SK-N-SH (cell line): ENCODE data around the gene TMCO4. TPM values are rescaled to one million over a fixed set of nuclear protein-coding genes. Genes with fewer than 3 reads are reported as not detected.
A peak's percentile ranks its signal among the peaks of the same experiment; 100 is the strongest.

Experiments
- CTCF ChIA-PET: fragments of 300-600, 350-600 bp; formaldehyde crosslinking; extraction: SDS; loops from one replicate; lab custom pipeline; 2021; lab: Yijun Ruan, JAX
- POLR2A ChIA-PET: fragments of 350-600 bp; sonication (Branson Sonifier 250); formaldehyde crosslinking; extraction: SDS; loops from one replicate; lab custom pipeline; 2020; ENCODE audit warnings: antibody characterized with exemption, inconsistent platforms; lab: Yijun Ruan, JAX
- DNase-seq: peaks from one replicate; pipeline ENCODE4 v3.0.0; 2012
- H2AFZ ChIP-seq: fragments of 200-600 bp; sonication (generic); 2 replicates; pipeline ENCODE4 v1.8.1; 2016; ENCODE audit warnings: antibody characterized with exemption, mild to moderate bottlenecking, low read depth
- H3F3A ChIP-seq: fragments of 200-600 bp; sonication (generic); replicated peaks from 2 replicates; pipeline ENCODE3; 2016; ENCODE audit warnings: antibody characterized with exemption, mild to moderate bottlenecking; ENCODE audit not compliant: insufficient read depth
- H3K27ac ChIP-seq, 2 experiments: fragments of 200-500 bp in 1 of 2; fragments of 200-600 bp in 1 of 2; sonication (Bioruptor generic) in 1 of 2; sonication (generic), shearing (Covaris generic) in 1 of 2; 2 replicates each; pipeline versions ENCODE4 v1.5.1 to v1.6.1; 2014 to 2016; ENCODE audit warnings: low read depth in 2 of 2, inconsistent platforms in 1 of 2, low read length in 1 of 2, mild to moderate bottlenecking in 1 of 2, mixed read lengths in 1 of 2
- H3K27me3 ChIP-seq: fragments of 200-600 bp; sonication (generic), shearing (Covaris generic); 2 replicates; pipeline ENCODE4 v1.6.1; 2016; ENCODE audit warnings: mixed run types; ENCODE audit not compliant: insufficient read depth
- H3K36me3 ChIP-seq, 2 experiments: fragments of 200-500 bp in 1 of 2; fragments of 200-600 bp in 1 of 2; sonication (Bioruptor generic) in 1 of 2; sonication (generic) in 1 of 2; replicated peaks in 1 of 2; 2 replicates each; pipeline versions ENCODE3 to v1.5.1; 2014 to 2016; ENCODE audit warnings: low read length in 1 of 2, mild to moderate bottlenecking in 1 of 2; ENCODE audit not compliant: insufficient read depth in 2 of 2, control insufficient read depth in 1 of 2
- H3K4me1 ChIP-seq, 2 experiments: fragments of 200-500 bp in 1 of 2; fragments of 200-600 bp in 1 of 2; sonication (Bioruptor generic) in 1 of 2; sonication (generic), shearing (Covaris generic) in 1 of 2; 2 replicates each; pipeline versions ENCODE4 v1.5.1 to v1.6.1; 2014 to 2016; ENCODE audit warnings: low read depth in 1 of 2, low read length in 1 of 2, mixed run types in 1 of 2; ENCODE audit not compliant: insufficient read depth in 2 of 2, control insufficient read depth in 1 of 2
- H3K4me2 ChIP-seq: fragments of 200-600 bp; sonication (generic), shearing (Covaris generic); 2 replicates; pipeline ENCODE4 v1.6.1; 2017; ENCODE audit warnings: mixed run types
- H3K4me3 ChIP-seq, 2 experiments: fragments of 200-500 bp in 1 of 2; fragments of 200-600 bp in 1 of 2; sonication (Bioruptor generic) in 1 of 2; sonication (generic), shearing (Covaris generic) in 1 of 2; 2 replicates each; pipeline versions ENCODE4 v1.5.1 to v1.8.1; 2014 to 2016; ENCODE audit warnings: low read depth in 2 of 2, inconsistent platforms in 1 of 2, low read length in 1 of 2, mild to moderate bottlenecking in 1 of 2, mixed read lengths in 1 of 2, moderate library complexity in 1 of 2
- H3K79me2 ChIP-seq: fragments of 200-600 bp; sonication (generic); 2 replicates; pipeline ENCODE4 v1.8.1; 2017; ENCODE audit warnings: mild to moderate bottlenecking; ENCODE audit not compliant: insufficient read depth
- H3K9ac ChIP-seq: fragments of 200-600 bp; sonication (generic); 2 replicates; pipeline ENCODE4 v1.6.1; 2017; ENCODE audit warnings: mixed run types
- H3K9me2 ChIP-seq: fragments of 200-600 bp; sonication (generic); 2 replicates; pipeline ENCODE4 v1.6.1; 2017; ENCODE audit warnings: mixed run types
- H3K9me3 ChIP-seq: fragments of 200-600 bp; sonication (generic); 2 replicates; pipeline ENCODE4 v1.6.1; 2017; ENCODE audit warnings: mixed run types, mild to moderate bottlenecking, moderate library complexity
- H4K20me1 ChIP-seq: fragments of 200-600 bp; sonication (generic); 2 replicates; pipeline ENCODE4 v1.6.1; 2017; ENCODE audit warnings: mild to moderate bottlenecking, mixed run types; ENCODE audit not compliant: insufficient read depth
- EP300 ChIP-seq, 2 experiments: IDR thresholded peaks; 2 replicates each; pipeline versions ENCODE4 v1.4.0 to v1.6.1; 2012; ENCODE audit warnings: borderline replicate concordance in 1 of 2, low read depth in 1 of 2, low read length in 1 of 2
- FOSL2 ChIP-seq: IDR thresholded peaks from 2 replicates; pipeline ENCODE4 v1.4.0; 2012; ENCODE audit warnings: low read depth, mild to moderate bottlenecking, moderate library complexity, borderline replicate concordance
- FOXJ3 ChIP-seq: sonication (generic); formaldehyde crosslinking; IDR thresholded peaks from 2 replicates; pipeline ENCODE4 v1.5.1; 2020; ENCODE audit warnings: mild to moderate bottlenecking, missing genetic modification reagents
- FOXM1 ChIP-seq: IDR thresholded peaks from 2 replicates; pipeline ENCODE4 v1.4.0; 2012; ENCODE audit warnings: low read depth, mild to moderate bottlenecking
- GATA2 ChIP-seq: sonication (generic); formaldehyde crosslinking; IDR thresholded peaks from 2 replicates; pipeline ENCODE4 v1.5.0; 2020; ENCODE audit warnings: mild to moderate bottlenecking, missing genetic modification reagents
- JUND ChIP-seq: IDR thresholded peaks from 2 replicates; pipeline ENCODE4 v1.4.0; 2012
- MEF2A ChIP-seq: IDR thresholded peaks from 2 replicates; pipeline ENCODE4 v1.4.0; 2012; ENCODE audit warnings: low read depth, borderline replicate concordance
- MXI1 ChIP-seq: IDR thresholded peaks from 2 replicates; pipeline ENCODE4 v1.6.1; 2012; ENCODE audit warnings: mild to moderate bottlenecking, low read depth, low read length, improper control_type of control experiment
- NFIC ChIP-seq: IDR thresholded peaks from 2 replicates; pipeline ENCODE4 v1.4.0; 2012; ENCODE audit warnings: borderline replicate concordance
- NRF1 ChIP-seq: IDR thresholded peaks from 2 replicates; pipeline ENCODE4 v1.6.1; 2012; ENCODE audit warnings: low read depth, mild to moderate bottlenecking, low read length
- POLR2AphosphoS5 ChIP-seq: IDR thresholded peaks from 2 replicates; pipeline ENCODE4 v1.6.1; 2012; ENCODE audit warnings: low read depth, low read length
- RAD21 ChIP-seq: IDR thresholded peaks from 2 replicates; pipeline ENCODE4 v1.6.1; 2012; ENCODE audit warnings: mild to moderate bottlenecking, low read length
- RCOR1 ChIP-seq: fragments of 150-350 bp; IDR thresholded peaks from 2 replicates; pipeline ENCODE4 v1.6.1; 2017; ENCODE audit warnings: antibody characterized with exemption, low read length
- RFX5 ChIP-seq: IDR thresholded peaks from 2 replicates; pipeline ENCODE4 v1.6.1; 2012; ENCODE audit warnings: mild to moderate bottlenecking, improper control_type of control experiment, low read length
- SIN3A ChIP-seq: IDR thresholded peaks from 2 replicates; pipeline ENCODE4 v1.6.1; 2012; ENCODE audit warnings: low read depth, mild to moderate bottlenecking, low read length, moderate library complexity, borderline replicate concordance
- SMC3 ChIP-seq: IDR thresholded peaks from 2 replicates; pipeline ENCODE4 v1.6.1; 2012; ENCODE audit warnings: low read depth, low read length, improper control_type of control experiment
- TAF1 ChIP-seq: IDR thresholded peaks from 2 replicates; pipeline ENCODE4 v1.6.1; 2012; ENCODE audit warnings: low read depth, mild to moderate bottlenecking, low read length, moderate library complexity, borderline replicate concordance
- TCF12 ChIP-seq: IDR thresholded peaks from 2 replicates; pipeline ENCODE4 v1.4.0; 2012
- TEAD4 ChIP-seq: IDR thresholded peaks from 2 replicates; pipeline ENCODE4 v1.4.0; 2012; ENCODE audit warnings: mild to moderate bottlenecking, borderline replicate concordance; ENCODE audit not compliant: insufficient read depth
- YY1 ChIP-seq: IDR thresholded peaks from 2 replicates; pipeline ENCODE4 v1.4.0; 2012; ENCODE audit warnings: low read depth, mild to moderate bottlenecking
- WGBS: methylation state at CpG from one replicate; pipeline ENCODE4 v1.1.6; 2017; ENCODE audit warnings: low lambda C conversion rate; 5-methylcytosine and 5-hydroxymethylcytosine counted together
- polyA plus RNA-seq, 3 experiments: library from polyadenylated mRNA; depleted of rRNA; stranded (reverse); fragments of >200 nt; gene quantifications; 2 replicates each; pipeline ENCODE4 v1.2.3, GENCODE V29; 2012
- TF ChIP-seq, protein P1 (sequence below): IDR thresholded peaks from 2 replicates; pipeline ENCODE4 v1.6.1; 2012; ENCODE audit warnings: mild to moderate bottlenecking, low read depth, low read length, moderate library complexity
- TF ChIP-seq, protein P2 (sequence below): IDR thresholded peaks from 2 replicates; pipeline ENCODE4 v1.4.0; 2012; ENCODE audit warnings: low read depth
- TF ChIP-seq, protein P3 (sequence below): fragments of 200-600 bp; sonication (generic); IDR thresholded peaks from 2 replicates; pipeline ENCODE4 v1.6.1; 2017; ENCODE audit warnings: antibody characterized with exemption, mild to moderate bottlenecking, moderate library complexity
- TF ChIP-seq, protein P4 (sequence below): fragments of 150-350 bp; IDR thresholded peaks from 2 replicates; pipeline ENCODE4 v1.6.1; 2017; ENCODE audit warnings: antibody characterized with exemption, low read length, low read depth, borderline replicate concordance
- TF ChIP-seq, protein P5 (sequence below): IDR thresholded peaks from 2 replicates; pipeline ENCODE4; 2012
- TF ChIP-seq, protein P6 (sequence below): IDR thresholded peaks from 2 replicates; pipeline ENCODE4 v1.4.0; 2012; ENCODE audit warnings: low read depth, borderline replicate concordance

TMCO4 gene
- polyA plus RNA-seq, 1 of the 3 experiments (the other 2 are of a cell fraction) = 4.2 TPM

DNA sequence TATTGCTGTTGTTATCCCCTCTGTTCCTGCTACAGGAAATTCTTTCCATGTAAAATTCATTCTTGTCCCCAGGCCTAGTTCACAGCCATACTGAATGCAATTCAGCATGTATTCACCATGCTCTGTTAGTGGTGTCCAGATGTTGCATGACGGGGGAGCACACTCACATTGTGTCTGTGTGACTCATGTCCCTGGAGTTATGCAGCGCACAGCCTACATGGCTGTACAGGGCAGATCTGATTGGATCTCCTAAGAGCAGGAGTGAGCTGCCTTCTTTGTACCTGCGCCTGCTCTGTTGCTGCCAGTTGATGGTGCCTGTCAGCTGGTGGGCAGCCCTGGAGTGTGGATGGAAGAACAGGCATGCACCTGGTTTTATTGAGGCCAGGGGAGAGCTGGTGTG is 117.5 kb downstream of the TMCO4 start:
- Histone ChIP-seq H3K36me3 (no peaks in the 10 kb centered on the region), H3K9ac (no peak overlapping the region), H3K9me2 (no peaks in the 10 kb centered on the region), H3K4me2 (no peak overlapping the region), H3K4me1 (peaks cover 0 to 6% of the 10 kb centered on the region in 2 experiments; a peak in 1 of 4 replicates), H3K27me3 (no peaks in the 10 kb centered on the region), H3K9me3 (no peaks in the 10 kb centered on the region), H3K27ac (no peak overlapping the region), H3K4me3 (no peak overlapping the region), H4K20me1 (no peaks in the 10 kb centered on the region), H2AFZ (no peak overlapping the region), H3K79me2 (no peaks in the 10 kb centered on the region), H3F3A (no peaks in the 10 kb centered on the region)
- 70% methylated on average over 3 of the region's 3 CpGs for WGBS
- DNase-seq = peak; percentile 68
- POLR2A ChIA-PET = interaction anchor here (0.6 kb wide), 1 partner anchor 210 kb away, joined by 3 read pairs; no protein-coding TSS in a partner anchor
- CTCF ChIA-PET = interaction anchor here (0.6 to 33.1 kb wide), 6 partner anchors 10 to 370 kb away, joined by 3 to 553 read pairs (median 4); partner anchors contain the start of genes AKR7A2 and SLC66A1
- peak; percentile 22; the same call in 1 of the 2 replicates for TF ChIP-seq RCOR1
- 0 out of 2 replicates have a peak, but pooled peaks have one; percentile 26 for TF ChIP-seq MXI1
- TF ChIP-seq RFX5 = no peak
- peak; percentile 27; the same call in 1 of the 2 replicates for TF ChIP-seq GATA2 (CRISPR knock-in tag)
- TF ChIP-seq TEAD4 = no peak
- TF ChIP-seq SIN3A = no peak
- TF ChIP-seq, protein P1, sequence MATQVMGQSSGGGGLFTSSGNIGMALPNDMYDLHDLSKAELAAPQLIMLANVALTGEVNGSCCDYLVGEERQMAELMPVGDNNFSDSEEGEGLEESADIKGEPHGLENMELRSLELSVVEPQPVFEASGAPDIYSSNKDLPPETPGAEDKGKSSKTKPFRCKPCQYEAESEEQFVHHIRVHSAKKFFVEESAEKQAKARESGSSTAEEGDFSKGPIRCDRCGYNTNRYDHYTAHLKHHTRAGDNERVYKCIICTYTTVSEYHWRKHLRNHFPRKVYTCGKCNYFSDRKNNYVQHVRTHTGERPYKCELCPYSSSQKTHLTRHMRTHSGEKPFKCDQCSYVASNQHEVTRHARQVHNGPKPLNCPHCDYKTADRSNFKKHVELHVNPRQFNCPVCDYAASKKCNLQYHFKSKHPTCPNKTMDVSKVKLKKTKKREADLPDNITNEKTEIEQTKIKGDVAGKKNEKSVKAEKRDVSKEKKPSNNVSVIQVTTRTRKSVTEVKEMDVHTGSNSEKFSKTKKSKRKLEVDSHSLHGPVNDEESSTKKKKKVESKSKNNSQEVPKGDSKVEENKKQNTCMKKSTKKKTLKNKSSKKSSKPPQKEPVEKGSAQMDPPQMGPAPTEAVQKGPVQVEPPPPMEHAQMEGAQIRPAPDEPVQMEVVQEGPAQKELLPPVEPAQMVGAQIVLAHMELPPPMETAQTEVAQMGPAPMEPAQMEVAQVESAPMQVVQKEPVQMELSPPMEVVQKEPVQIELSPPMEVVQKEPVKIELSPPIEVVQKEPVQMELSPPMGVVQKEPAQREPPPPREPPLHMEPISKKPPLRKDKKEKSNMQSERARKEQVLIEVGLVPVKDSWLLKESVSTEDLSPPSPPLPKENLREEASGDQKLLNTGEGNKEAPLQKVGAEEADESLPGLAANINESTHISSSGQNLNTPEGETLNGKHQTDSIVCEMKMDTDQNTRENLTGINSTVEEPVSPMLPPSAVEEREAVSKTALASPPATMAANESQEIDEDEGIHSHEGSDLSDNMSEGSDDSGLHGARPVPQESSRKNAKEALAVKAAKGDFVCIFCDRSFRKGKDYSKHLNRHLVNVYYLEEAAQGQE = no peak
- TF ChIP-seq NFIC = no peak
- TF ChIP-seq TAF1 = no peak
- TF ChIP-seq, protein P2, sequence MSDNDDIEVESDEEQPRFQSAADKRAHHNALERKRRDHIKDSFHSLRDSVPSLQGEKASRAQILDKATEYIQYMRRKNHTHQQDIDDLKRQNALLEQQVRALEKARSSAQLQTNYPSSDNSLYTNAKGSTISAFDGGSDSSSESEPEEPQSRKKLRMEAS = no peak
- TF ChIP-seq, protein P3, sequence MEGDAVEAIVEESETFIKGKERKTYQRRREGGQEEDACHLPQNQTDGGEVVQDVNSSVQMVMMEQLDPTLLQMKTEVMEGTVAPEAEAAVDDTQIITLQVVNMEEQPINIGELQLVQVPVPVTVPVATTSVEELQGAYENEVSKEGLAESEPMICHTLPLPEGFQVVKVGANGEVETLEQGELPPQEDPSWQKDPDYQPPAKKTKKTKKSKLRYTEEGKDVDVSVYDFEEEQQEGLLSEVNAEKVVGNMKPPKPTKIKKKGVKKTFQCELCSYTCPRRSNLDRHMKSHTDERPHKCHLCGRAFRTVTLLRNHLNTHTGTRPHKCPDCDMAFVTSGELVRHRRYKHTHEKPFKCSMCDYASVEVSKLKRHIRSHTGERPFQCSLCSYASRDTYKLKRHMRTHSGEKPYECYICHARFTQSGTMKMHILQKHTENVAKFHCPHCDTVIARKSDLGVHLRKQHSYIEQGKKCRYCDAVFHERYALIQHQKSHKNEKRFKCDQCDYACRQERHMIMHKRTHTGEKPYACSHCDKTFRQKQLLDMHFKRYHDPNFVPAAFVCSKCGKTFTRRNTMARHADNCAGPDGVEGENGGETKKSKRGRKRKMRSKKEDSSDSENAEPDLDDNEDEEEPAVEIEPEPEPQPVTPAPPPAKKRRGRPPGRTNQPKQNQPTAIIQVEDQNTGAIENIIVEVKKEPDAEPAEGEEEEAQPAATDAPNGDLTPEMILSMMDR = no peak
- no peak for TF ChIP-seq RAD21
- no peak for TF ChIP-seq EP300 (IDR thresholded peaks at IDR 0.05; ENCODE audit: borderline replicate concordance in 1 of 2, low read depth in 1 of 2, low read length in 1 of 2)
- no peak for TF ChIP-seq MEF2A
- TF ChIP-seq, protein P4, sequence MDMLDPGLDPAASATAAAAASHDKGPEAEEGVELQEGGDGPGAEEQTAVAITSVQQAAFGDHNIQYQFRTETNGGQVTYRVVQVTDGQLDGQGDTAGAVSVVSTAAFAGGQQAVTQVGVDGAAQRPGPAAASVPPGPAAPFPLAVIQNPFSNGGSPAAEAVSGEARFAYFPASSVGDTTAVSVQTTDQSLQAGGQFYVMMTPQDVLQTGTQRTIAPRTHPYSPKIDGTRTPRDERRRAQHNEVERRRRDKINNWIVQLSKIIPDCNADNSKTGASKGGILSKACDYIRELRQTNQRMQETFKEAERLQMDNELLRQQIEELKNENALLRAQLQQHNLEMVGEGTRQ = no peak
- TF ChIP-seq, protein P5, sequence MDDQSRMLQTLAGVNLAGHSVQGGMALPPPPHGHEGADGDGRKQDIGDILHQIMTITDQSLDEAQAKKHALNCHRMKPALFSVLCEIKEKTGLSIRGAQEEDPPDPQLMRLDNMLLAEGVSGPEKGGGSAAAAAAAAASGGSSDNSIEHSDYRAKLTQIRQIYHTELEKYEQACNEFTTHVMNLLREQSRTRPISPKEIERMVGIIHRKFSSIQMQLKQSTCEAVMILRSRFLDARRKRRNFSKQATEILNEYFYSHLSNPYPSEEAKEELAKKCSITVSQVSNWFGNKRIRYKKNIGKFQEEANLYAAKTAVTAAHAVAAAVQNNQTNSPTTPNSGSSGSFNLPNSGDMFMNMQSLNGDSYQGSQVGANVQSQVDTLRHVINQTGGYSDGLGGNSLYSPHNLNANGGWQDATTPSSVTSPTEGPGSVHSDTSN = no peak
- TF ChIP-seq TCF12 = 0 out of 2 replicates have a peak, but pooled peaks have one; percentile 24
- no peak for TF ChIP-seq NRF1
- no peak for TF ChIP-seq POLR2AphosphoS5
- no peak for TF ChIP-seq YY1
- TF ChIP-seq JUND = no peak
- TF ChIP-seq FOXJ3 (CRISPR knock-in tag) = no peak
- TF ChIP-seq, protein P6, sequence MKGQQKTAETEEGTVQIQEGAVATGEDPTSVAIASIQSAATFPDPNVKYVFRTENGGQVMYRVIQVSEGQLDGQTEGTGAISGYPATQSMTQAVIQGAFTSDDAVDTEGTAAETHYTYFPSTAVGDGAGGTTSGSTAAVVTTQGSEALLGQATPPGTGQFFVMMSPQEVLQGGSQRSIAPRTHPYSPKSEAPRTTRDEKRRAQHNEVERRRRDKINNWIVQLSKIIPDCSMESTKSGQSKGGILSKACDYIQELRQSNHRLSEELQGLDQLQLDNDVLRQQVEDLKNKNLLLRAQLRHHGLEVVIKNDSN = no peak
- TF ChIP-seq FOSL2 = peak; percentile 28; the same call in 1 of the 2 replicates
- TF ChIP-seq FOXM1 = no peak
- TF ChIP-seq SMC3 = no peak
